ENCODE data around the gene COQ2. TPM values are rescaled to one million over a fixed set of nuclear protein-coding genes. Genes with fewer than 3 reads are reported as not detected.
"Not testable (repeated sequence)": the region's sequence is repeated elsewhere in the genome, so short reads cannot be mapped to it uniquely, and the experiment has no call there.

COQ2 gene
- 8.2 TPM for polyA plus RNA-seq (ENCODE audit: insufficient read length)

GRCh38 chr4:83284193-83285054, at the start of gene COQ2:
TSS of gene COQ2 (minus strand) at chr4:83284798. CDS start at chr4:83284764, 34 bp downstream.
- peak; percentile 97 for DNase-seq

- no peak for DNase-seq
Measured at GRCh38 chr4:83331956-83332355, 47.4 kb upstream of the COQ2 start.

GRCh38 chr4:83329521-83330110, 45.0 kb upstream of the COQ2 start:
- no peak for DNase-seq

- DNase-seq, result no peak
Measured at GRCh38 chr4:83328521-83329187, 44.1 kb upstream of the COQ2 start.

GRCh38 chr4:83326546-83326945, 41.9 kb upstream of the COQ2 start:
- DNase-seq, result no peak

GRCh38 chr4:83325306-83325705, 40.7 kb upstream of the COQ2 start:
- DNase-seq, result not testable (repeated sequence)

GRCh38 chr4:83323136-83323535, 38.5 kb upstream of the COQ2 start:
- no peak for DNase-seq

- DNase-seq, result no peak
Measured at GRCh38 chr4:83320548-83320947, 36.0 kb upstream of the COQ2 start.

- DNase-seq, result no peak
Measured at GRCh38 chr4:83318666-83319065, 34.1 kb upstream of the COQ2 start.

- DNase-seq, result no peak
Measured at GRCh38 chr4:83317671-83318070, 33.1 kb upstream of the COQ2 start.

- DNase-seq, result no peak
Measured at GRCh38 chr4:83316459-83317165, 32.0 kb upstream of the COQ2 start.

- DNase-seq, result no peak
Measured at GRCh38 chr4:83315341-83315870, 30.8 kb upstream of the COQ2 start.

- DNase-seq, result no peak
Measured at GRCh38 chr4:83308672-83309071, 24.1 kb upstream of the COQ2 start.

GRCh38 chr4:83307920-83308319, 23.3 kb upstream of the COQ2 start:
- DNase-seq, result no peak

- DNase-seq, result no peak
Measured at GRCh38 chr4:83305187-83305586, 20.6 kb upstream of the COQ2 start.

GRCh38 chr4:83297548-83298260, 13.1 kb upstream of the COQ2 start:
- no peak for DNase-seq

- no peak for DNase-seq
Measured at GRCh38 chr4:83293305-83294046, 8.9 kb upstream of the COQ2 start.

GRCh38 chr4:83290059-83290774, 5.6 kb upstream of the COQ2 start:
- DNase-seq, result not testable (repeated sequence)

- DNase-seq, result not testable (repeated sequence)
Measured at GRCh38 chr4:83288381-83288780, 3.8 kb upstream of the COQ2 start.

- DNase-seq, result peak; percentile 54
Measured at GRCh38 chr4:83285055-83285407, 433 bp upstream of the COQ2 start.

GRCh38 chr4:83283181-83283580, 1.4 kb downstream of the COQ2 start:
- no peak for DNase-seq
